SHP77 treated with DMSO at 0.1 percent for 48 hours (cell line): ENCODE results near the gene IBA57.

ENCODE experiments used
- DNase-seq: peaks from one replicate; lab custom pipeline; 2025; lab: John Stamatoyannopoulos, UW

IBA57 gene

GRCh38 chr1:228144993-228145343 lies 20.6 kb upstream of the IBA57 start:
- no peak for DNase-seq

GRCh38 chr1:228145463-228146416 lies 19.9 kb upstream of the IBA57 start:
- DNase-seq: no peak

DNA sequence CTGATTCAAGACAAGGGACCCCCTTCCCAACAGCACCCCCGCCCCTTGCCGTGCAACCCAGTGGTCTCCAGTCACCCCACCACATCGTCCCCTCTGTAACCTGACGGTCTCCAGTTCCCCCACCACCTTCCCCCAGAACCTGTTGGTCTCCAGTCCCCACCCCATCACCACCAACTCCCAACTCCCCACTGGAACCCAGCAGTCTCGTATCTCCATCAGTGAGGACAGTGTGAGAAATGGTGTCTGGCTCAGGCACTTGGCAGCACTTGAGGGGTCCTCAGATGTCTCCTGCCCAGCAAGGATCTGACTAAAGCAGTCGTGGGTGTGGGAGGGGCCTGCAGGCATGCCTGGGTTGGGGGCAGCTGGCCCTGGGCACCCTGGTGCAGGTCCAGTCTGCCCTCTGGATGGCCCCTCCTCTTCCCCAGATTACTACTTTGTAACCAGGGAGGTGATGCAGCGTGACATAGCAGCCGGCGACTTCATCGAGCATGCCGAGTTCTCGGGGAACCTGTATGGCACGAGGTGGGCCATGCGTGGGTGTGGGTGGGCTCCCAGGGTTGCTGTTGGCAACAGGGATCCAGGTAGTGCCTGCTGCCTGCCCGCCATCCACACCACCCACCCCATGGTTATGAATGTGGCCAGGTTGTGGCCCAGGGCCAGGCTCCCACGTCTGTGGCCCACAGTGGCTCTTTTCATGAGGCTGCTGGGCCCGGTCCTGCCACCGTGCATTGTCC lies 19.0 kb upstream of the IBA57 start:
- DNase-seq: no peak

GRCh38 chr1:228147151-228147693 lies 18.4 kb upstream of the IBA57 start:
- DNase-seq: no peak

DNA sequence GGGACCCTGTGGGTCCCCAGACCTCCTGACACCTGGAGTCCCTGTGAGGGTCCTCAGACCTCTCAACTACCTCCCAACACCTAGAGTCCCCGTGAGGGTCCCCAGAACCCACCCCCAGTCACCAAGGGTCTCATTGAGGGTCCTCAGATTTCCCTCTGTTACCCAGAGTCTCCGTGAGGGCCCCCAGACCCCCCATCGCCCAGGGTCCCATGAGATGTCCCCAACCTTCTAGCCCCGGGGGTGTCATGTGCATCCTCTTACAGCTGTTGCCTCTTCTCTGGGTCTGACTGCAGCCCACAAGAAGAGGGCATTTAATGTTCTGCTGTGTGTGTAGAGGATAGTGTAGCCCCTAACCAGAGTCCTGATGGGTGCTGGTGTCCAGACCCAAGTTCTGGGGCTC lies 17.8 kb upstream of the IBA57 start:
- no peak for DNase-seq

GRCh38 chr1:228148196-228148861 lies 17.3 kb upstream of the IBA57 start:
- DNase-seq: no peak

- DNase-seq: no peak
Measured at GRCh38 chr1:228148935-228149405, 16.6 kb upstream of the IBA57 start.

DNA sequence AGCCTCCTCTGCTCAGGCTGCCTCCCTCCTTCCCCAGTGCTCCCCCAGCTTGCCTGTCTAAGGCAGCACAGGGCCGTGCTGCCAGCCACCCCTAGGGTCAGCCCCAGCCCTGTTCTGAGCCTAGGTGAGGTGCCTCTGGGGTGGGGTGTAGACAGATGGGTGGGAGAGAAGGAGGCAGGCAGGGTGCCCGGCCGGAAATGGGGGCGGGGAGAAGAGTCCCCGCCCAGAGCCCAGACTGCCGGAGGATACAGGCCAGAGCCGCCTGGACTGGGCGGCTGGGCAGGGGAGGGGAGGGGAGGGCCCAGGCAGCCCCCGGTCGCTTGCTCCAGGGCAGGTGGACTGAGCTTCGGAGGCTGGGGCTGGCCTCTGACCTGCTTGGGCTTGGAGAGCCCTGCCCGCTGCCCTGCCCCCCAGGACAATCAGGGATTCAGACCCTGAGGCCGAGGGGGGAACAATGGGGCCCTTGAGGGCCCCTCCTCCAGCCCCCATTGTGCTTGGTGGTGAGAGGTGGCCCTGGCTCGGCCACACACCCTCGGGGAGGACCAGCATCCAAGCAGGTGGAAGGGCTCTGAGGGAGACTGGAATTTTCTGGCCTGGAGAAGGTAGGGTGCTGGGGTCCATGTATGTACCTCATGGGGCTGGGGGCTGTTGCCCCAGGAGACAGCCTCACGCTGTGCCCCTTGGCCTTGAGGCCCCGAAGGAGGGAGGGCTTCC lies 16.0 kb upstream of the IBA57 start, which contains the start of gene GJC2:
GJC2 (plus strand) TSS at position 525 of the 714 bp plus-strand sequence. CDS start 7,829 bp downstream, outside the sequence.
- DNase-seq: no peak

DNA sequence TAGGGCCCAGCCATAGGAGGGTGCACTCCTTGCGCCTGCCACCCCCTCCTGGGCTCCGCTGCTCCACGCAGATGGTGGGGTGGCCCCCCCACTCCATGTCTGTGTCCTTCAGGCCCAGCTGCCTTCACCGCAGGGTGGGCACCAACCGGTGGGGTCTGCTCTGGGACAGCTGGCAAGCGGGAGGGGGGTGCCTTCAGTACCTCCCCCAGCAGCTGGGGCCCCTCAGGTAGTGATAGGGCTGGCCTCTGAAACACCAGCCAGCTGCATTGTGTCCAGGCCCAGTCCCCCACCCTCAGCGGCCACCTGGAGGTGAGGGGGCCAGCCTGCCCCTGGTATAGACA lies 15.5 kb upstream of the IBA57 start:
- no peak for DNase-seq

- DNase-seq: no peak
Measured at GRCh38 chr1:228150461-228151179, 15.0 kb upstream of the IBA57 start.

GRCh38 chr1:228151180-228151925 lies 14.3 kb upstream of the IBA57 start:
- no peak for DNase-seq

GRCh38 chr1:228152097-228152917 lies 13.3 kb upstream of the IBA57 start:
- DNase-seq: no peak

DNA sequence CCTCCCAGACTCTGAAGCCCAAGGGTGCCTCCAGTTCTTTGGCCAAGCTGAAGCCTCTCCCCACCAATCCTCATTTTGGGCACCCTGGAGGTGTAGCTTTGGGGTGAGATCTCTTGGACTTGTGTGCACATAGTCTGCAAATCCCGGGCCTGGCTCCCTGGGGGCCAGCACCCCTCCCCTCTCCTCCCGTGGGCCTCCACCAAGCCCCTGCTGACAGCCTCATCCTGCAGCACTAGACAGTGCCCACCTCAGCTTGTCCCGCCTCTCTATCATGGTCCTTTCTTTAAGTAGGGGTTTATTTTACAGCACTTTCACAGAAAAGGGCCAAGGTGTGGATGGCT lies 12.7 kb upstream of the IBA57 start:
- no peak for DNase-seq

DNA sequence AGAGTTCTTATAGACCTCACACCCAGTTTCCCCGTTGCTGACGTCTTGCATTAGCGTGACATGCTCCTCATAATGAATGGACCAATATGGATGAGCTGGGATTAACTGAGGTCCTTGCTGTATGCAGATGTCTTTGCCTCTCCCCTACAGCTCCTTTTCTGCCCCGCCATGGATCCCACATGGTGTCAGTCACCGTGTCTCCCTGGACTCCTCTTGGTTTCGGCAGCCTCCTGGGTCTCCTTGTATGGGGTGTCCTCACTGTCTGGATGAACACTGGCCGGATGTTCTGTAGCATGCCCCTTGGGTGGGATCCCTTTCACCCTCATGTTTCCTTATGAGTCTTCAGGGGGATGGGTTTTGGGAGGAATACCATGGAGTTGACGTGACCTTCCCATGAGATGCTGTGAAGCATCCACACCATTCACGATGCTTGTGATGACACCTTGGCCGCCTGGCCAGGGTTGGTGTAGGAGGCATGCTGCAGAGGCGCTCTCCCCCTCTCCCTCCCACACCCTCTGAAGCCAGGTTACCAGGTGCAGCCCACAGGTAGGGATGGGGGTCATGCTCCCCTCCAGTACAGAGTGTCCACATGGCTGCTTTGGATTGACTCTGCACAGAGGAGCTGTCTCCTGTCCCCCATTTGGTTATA lies 11.5 kb upstream of the IBA57 start:
- no peak for DNase-seq

GRCh38 chr1:228154670-228155571 lies 10.7 kb upstream of the IBA57 start:
- DNase-seq: no peak

DNA sequence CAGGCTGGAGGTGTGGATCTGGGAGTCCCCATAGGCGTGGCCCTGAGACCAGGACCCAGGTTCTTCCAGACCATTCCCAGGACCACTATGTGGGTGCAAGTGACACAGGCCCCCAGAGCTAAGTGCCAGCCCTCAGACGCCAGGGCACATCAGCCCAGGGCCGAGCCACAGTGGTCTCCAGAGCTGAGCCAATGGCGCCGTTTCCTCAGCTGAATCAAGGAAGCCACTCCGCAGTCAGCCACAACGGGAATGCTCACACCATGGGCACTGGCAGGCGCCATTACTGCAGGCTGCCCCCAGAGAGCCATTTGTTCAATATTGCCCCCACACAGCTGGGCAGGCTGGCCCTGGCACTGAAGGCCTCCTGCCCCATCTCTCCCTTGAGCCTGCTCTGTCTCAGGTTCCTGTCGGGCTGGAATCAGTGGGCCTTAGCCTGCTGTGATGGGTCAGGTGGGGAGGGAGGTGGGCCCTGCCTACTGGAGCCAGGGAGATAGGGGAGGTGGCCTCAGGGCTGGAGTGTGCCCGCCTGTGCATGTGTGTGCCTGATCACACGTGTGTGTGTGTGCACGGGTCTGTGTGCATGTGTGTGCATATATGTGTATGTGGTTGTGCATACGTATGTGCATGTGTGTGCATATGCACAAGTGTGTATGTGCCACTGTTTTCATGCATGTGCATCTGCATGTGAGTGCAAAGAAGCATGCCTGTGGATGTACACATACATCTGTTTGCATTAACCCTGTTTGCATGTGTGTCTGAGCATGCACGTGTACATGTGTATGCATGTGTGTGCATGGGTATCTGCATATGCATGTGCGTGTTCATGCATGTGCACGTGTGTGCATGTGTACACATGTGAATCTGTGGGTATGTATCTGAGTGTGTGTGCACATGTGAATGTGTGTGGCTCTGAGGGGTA lies 9.7 kb upstream of the IBA57 start:
- no peak for DNase-seq

DNA sequence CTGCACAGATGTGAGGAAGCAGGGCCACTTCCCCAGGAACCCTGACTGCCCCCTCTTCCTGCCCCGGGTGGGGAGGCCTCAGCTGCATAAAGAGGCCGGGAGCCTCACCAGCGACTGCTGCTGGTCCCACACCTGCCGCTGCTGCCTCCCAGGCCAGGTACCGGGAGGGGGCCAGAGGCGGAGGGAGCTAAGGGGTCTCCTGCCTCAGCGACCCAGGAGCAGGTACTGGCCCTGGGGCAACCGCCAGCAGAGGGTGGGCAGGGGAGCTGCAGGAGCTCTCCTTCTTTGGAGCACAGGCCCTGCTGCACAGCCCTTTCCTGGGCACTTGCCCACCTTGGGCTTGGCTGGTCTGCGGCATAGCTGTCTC lies 9.1 kb upstream of the IBA57 start:
- no peak for DNase-seq
